ENCODE results near the gene MCCD1.
A peak's percentile ranks its signal among the peaks of the same experiment; 100 is the strongest.

DNA sequence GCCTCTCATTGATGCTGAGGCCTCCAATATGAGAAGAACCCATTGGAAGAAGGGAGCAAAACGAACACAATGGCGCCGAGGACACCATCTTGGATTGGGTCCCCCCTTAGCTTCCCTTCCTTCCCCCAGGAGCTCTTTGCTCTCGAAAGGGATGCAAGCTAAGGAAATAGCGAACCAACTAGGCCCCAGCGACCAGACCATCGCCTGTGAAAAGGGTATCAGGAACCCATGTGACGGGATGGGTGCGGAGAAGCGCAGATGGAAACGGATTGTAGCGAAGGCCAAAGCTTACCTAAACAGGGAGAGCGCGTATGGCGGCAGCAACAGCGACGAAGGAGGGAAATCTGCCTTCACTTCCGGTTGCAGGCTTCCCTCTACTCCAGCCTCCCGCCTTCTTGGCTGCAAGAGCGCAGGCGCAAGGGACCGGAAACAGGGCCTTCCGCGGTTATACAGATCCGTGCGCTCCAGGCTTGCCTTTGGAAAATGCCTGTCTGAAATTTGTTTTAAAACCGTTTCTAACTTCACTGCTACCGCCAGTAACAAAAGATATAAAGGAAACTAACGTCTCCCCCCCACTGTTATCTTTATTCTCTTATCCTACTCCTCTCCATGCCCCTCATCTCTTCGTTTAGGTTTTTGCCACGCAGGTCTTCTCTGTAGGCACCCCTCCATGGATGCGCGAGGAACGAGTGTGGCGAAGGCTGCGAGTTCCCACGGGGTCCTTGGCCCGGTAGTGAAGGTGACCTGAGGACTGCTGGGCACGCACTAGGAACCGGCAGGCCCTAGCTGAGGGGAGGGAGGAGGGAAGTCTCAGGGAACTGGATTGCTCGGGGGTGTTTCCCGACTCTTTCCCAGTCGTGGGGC lies 13.1 kb downstream of the MCCD1 start, which contains the start of gene DDX39B:
- TF ChIP-seq ZNF138 (tag by site-specific recombination; IDR thresholded peaks at IDR 0.05; ENCODE audit: borderline replicate concordance) (no peak), MZF1 (tag by site-specific recombination; IDR thresholded peaks at IDR 0.05; ENCODE audit: borderline replicate concordance) (no peak), HOXC10 (CRISPR knock-in tag; IDR thresholded peaks at IDR 0.05) (0 out of 2 replicates have a peak, but pooled peaks have one; percentile 91), ZNF37A (tag by site-specific recombination; IDR thresholded peaks at IDR 0.05) (no peak)
- TF ChIP-seq, protein P1, sequence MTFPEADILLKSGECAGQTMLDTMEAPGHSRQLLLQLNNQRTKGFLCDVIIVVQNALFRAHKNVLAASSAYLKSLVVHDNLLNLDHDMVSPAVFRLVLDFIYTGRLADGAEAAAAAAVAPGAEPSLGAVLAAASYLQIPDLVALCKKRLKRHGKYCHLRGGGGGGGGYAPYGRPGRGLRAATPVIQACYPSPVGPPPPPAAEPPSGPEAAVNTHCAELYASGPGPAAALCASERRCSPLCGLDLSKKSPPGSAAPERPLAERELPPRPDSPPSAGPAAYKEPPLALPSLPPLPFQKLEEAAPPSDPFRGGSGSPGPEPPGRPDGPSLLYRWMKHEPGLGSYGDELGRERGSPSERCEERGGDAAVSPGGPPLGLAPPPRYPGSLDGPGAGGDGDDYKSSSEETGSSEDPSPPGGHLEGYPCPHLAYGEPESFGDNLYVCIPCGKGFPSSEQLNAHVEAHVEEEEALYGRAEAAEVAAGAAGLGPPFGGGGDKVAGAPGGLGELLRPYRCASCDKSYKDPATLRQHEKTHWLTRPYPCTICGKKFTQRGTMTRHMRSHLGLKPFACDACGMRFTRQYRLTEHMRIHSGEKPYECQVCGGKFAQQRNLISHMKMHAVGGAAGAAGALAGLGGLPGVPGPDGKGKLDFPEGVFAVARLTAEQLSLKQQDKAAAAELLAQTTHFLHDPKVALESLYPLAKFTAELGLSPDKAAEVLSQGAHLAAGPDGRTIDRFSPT (tag by site-specific recombination; IDR thresholded peaks at IDR 0.05), result no peak
- TF ChIP-seq, protein P2, sequence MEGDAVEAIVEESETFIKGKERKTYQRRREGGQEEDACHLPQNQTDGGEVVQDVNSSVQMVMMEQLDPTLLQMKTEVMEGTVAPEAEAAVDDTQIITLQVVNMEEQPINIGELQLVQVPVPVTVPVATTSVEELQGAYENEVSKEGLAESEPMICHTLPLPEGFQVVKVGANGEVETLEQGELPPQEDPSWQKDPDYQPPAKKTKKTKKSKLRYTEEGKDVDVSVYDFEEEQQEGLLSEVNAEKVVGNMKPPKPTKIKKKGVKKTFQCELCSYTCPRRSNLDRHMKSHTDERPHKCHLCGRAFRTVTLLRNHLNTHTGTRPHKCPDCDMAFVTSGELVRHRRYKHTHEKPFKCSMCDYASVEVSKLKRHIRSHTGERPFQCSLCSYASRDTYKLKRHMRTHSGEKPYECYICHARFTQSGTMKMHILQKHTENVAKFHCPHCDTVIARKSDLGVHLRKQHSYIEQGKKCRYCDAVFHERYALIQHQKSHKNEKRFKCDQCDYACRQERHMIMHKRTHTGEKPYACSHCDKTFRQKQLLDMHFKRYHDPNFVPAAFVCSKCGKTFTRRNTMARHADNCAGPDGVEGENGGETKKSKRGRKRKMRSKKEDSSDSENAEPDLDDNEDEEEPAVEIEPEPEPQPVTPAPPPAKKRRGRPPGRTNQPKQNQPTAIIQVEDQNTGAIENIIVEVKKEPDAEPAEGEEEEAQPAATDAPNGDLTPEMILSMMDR (tag by site-specific recombination; IDR thresholded peaks at IDR 0.05), result no peak
